K562 treated with DMSO at 1 percent for 12 hours (cell line): ENCODE measurements around the gene ARHGEF26. TPM values are rescaled to one million over a fixed set of nuclear protein-coding genes. Genes with fewer than 3 reads are reported as not detected.

Experiments
- total RNA-seq: library from RNA; unstranded; fragments of 300-600 nt; gene quantifications from 2 replicates; pipeline ENCODE4 v1.2.3, GENCODE V29; 2022; ENCODE audit not compliant: insufficient read depth

The ARHGEF26 gene, protein sequence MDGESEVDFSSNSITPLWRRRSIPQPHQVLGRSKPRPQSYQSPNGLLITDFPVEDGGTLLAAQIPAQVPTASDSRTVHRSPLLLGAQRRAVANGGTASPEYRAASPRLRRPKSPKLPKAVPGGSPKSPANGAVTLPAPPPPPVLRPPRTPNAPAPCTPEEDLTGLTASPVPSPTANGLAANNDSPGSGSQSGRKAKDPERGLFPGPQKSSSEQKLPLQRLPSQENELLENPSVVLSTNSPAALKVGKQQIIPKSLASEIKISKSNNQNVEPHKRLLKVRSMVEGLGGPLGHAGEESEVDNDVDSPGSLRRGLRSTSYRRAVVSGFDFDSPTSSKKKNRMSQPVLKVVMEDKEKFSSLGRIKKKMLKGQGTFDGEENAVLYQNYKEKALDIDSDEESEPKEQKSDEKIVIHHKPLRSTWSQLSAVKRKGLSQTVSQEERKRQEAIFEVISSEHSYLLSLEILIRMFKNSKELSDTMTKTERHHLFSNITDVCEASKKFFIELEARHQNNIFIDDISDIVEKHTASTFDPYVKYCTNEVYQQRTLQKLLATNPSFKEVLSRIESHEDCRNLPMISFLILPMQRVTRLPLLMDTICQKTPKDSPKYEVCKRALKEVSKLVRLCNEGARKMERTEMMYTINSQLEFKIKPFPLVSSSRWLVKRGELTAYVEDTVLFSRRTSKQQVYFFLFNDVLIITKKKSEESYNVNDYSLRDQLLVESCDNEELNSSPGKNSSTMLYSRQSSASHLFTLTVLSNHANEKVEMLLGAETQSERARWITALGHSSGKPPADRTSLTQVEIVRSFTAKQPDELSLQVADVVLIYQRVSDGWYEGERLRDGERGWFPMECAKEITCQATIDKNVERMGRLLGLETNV
- 0.15 TPM in 1 of 2 replicates, not detected in the other for total RNA-seq

DNA sequence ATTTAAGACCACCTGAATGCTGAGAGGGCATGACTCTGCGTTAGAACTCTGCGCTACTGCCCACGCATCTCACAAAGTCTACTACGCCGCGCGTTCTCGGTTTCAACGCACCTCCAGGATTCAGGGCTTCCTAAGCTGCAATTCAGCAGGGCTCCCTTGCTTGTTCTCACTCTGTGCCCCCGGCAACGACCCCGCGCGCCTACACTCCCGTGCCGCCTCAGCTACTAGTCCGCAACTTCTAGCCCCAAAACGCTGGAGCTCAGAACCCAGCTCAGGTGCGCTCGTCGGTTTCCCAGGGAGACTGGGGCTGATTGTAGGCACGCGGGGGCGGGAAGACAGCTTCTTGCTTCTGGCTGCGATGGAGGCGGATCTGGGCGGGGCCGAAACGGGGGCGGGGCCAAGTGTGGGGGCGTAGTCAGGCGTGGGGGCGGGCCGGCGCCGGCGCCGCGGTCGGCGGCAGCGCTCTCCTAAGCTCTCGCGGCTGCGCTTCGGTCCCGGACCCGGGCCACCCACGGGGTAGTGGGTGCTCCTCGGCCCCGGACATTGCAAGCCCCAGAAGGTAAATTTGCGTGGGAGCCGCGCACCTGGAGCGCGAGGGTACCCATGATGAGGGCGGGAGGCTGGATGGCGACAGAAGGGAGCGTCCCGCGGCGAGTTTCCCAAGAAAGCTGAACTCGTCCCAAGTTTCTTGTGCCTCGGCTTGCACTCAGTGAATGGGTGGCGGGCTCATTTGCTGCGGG is at the start of gene ARHGEF26:
TSS of gene ARHGEF26 (plus strand) at position 430 of the 740 bp plus-strand sequence. CDS start 603 bp downstream, outside the sequence.

Other genes with a start within 250 kb of the ARHGEF26 start
- 14.5 and 35.9 TPM in 2 replicates for gene DHX36, start 203.1 kb downstream of the ARHGEF26 start, total RNA-seq